Epithelial cell of umbilical artery (primary cell): ENCODE measurements around the gene LGI4. TPM values are rescaled to one million over a fixed set of nuclear protein-coding genes. Genes with fewer than 3 reads are reported as not detected.

ENCODE experiments used
- total RNA-seq: library from RNA; depleted of rRNA; stranded (reverse); fragments of >200 nt; gene quantifications from 2 replicates; pipeline ENCODE4 v1.2.3, GENCODE V29; 2014

LGI4 gene
- total RNA-seq = not detected in 2 replicates

GRCh38 chr19:35134601-35135242 lies at the start of gene LGI4:
Gene LGI4 (minus strand): TSS chr19:35135059. CDS start chr19:35134680, 379 bp downstream.

GRCh38 chr19:35154525-35155406 lies 19.9 kb upstream of the LGI4 start, which contains the start of gene FXYD5:
Gene FXYD5 (plus strand): TSS chr19:35154735. CDS start chr19:35155551, 816 bp downstream.

GRCh38 chr19:35143231-35143715 lies 8.4 kb upstream of the LGI4 start, which contains the start of gene FXYD7:
Gene FXYD7 (plus strand): TSS chr19:35143255. CDS start chr19:35143334, 79 bp downstream.

GRCh38 chr19:35138305-35138892 lies 3.5 kb upstream of the LGI4 start, which contains the start of gene FXYD1:
Gene FXYD1 (plus strand): TSS chr19:35138824. CDS start chr19:35140080, 1,256 bp downstream.

GRCh38 chr19:35115177-35115951 lies 19.5 kb downstream of the LGI4 start, which contains the start of gene FXYD3:
Gene FXYD3 (plus strand): TSS chr19:35115823. CDS start chr19:35119377, 3,554 bp downstream.

Other genes with a start within 250 kb of the LGI4 start
- 3.6 and 4.4 TPM in 2 replicates for gene ZNF30, start 208.2 kb downstream of the LGI4 start, total RNA-seq
- 20.7 and 25.0 TPM in 2 replicates for gene ZNF792, start 170.8 kb downstream of the LGI4 start, total RNA-seq
- gene GRAMD1A, start 134.7 kb downstream of the LGI4 start, total RNA-seq = 30.2 TPM in 2 replicates
- gene SCN1B, start 104.6 kb downstream of the LGI4 start, total RNA-seq = 2.9 and 3.5 TPM in 2 replicates
- gene HPN, start 93.3 kb downstream of the LGI4 start, total RNA-seq = not detected in 2 replicates
- gene FXYD3, start 19.2 kb downstream of the LGI4 start, total RNA-seq = not detected in 2 replicates
- gene FXYD1, start 3.8 kb upstream of the LGI4 start, total RNA-seq = not detected in 2 replicates
- gene FXYD7, start 8.2 kb upstream of the LGI4 start, total RNA-seq = not detected in 2 replicates
- 16.2 and 17.0 TPM in 2 replicates for gene FXYD5, start 19.7 kb upstream of the LGI4 start, total RNA-seq
- not detected in 2 replicates for gene FAM187B, start 93.7 kb upstream of the LGI4 start, total RNA-seq
- 0.30 and 0.32 TPM in 2 replicates for gene LSR, start 113.9 kb upstream of the LGI4 start, total RNA-seq
- 27.9 and 35.3 TPM in 2 replicates for gene USF2, start 133.9 kb upstream of the LGI4 start, total RNA-seq
- gene HAMP, start 147.5 kb upstream of the LGI4 start, total RNA-seq = under 0.01 and 0.15 TPM in 2 replicates
- not detected in 2 replicates for gene MAG, start 157.1 kb upstream of the LGI4 start, total RNA-seq
- gene CD22, start 194.1 kb upstream of the LGI4 start, total RNA-seq = 0.46 TPM in 1 of 2 replicates, not detected in the other
- gene FFAR1, start 212.8 kb upstream of the LGI4 start, total RNA-seq = not detected in 2 replicates
- gene FFAR3, start 223.4 kb upstream of the LGI4 start, total RNA-seq = not detected in 2 replicates
- not detected in 2 replicates for gene GPR42, start 236.0 kb upstream of the LGI4 start, total RNA-seq